Kidney (tissue), 22 donors: ENCODE measurements around the gene TOR1A. TPM values are rescaled to one million over a fixed set of nuclear protein-coding genes. Genes with fewer than 3 reads are reported as not detected.

Experiments
- DNase-seq, 5 donors: peaks; one replicate each; pipeline ENCODE4 v3.0.0-alpha.2; 2013 to 2020
- FAIRE-seq: peaks from 2 replicates; lab custom pipeline; 2012; peaks lifted over from hg19 to GRCh38; lab: Jason Lieb, UNC
- H3K27ac ChIP-seq, 2 donors: one replicate each; pipeline ENCODE4 v1.7.0; 2013; ENCODE audit warnings: low read depth in 2 of 2, low read length in 2 of 2, inconsistent platforms in 1 of 2
- H3K27me3 ChIP-seq: one replicate; pipeline ENCODE4 v1.7.1; 2013; ENCODE audit warnings: low read length, inconsistent platforms; ENCODE audit not compliant: control insufficient read depth, insufficient read depth
- H3K36me3 ChIP-seq, 3 donors: one replicate each; pipeline versions ENCODE4 v1.7.0 to v1.7.1; 2013; ENCODE audit warnings: low read length in 3 of 3, control low read depth in 1 of 3, inconsistent platforms in 1 of 3; ENCODE audit not compliant: insufficient read depth in 3 of 3, control insufficient read depth in 2 of 3
- H3K4me1 ChIP-seq, 3 donors: one replicate each; pipeline versions ENCODE4 v1.7.0 to v1.7.1; 2013; ENCODE audit warnings: low read length in 3 of 3, inconsistent platforms in 1 of 3, low read depth in 1 of 3; ENCODE audit not compliant: control insufficient read depth in 2 of 3, insufficient read depth in 2 of 3
- H3K4me3 ChIP-seq, 3 donors: one replicate each; pipeline versions ENCODE4 v1.7.0 to v1.8.1; 2013; ENCODE audit warnings: low read length in 3 of 3, control low read depth in 1 of 3, inconsistent platforms in 1 of 3
- H3K9ac ChIP-seq, 3 donors: one replicate each; pipeline versions ENCODE4 v1.7.0 to v1.7.1; 2013; ENCODE audit warnings: low read length in 3 of 3, control low read depth in 1 of 3, inconsistent platforms in 1 of 3
- H3K9me3 ChIP-seq, 3 donors: one replicate each; pipeline versions ENCODE4 v1.7.0 to v1.7.1; 2013; ENCODE audit warnings: low read length in 3 of 3, control low read depth in 1 of 3, inconsistent platforms in 1 of 3; ENCODE audit not compliant: control insufficient read depth in 2 of 3, insufficient read depth in 1 of 3
- intact Hi-C: fragments of 100-400 bp; cut with DNase I; formaldehyde crosslinking; loops from one replicate; pipeline ENCODE4 v1.11.1; 2022
- long read RNA-seq, 10 donors: library from polyadenylated mRNA in 1 of 10; unstranded in 1 of 10; transcript quantifications; one replicate each; pipeline ENCODE4 v2.0.0 and lab custom pipeline, GENCODE V29; 2021 to 2026
- polyA plus RNA-seq: library from polyadenylated mRNA; stranded (reverse); fragments of 350-450 nt; fragmentation: Illumina TruSeq; extraction: RNeasy Lipid Tissue Mini Kit (QIAGEN cat#74804); gene quantifications from one replicate; pipeline ENCODE4 v1.2.3, GENCODE V29; 2014; ENCODE audit warnings: low read depth, low replicate concordance; ENCODE audit not compliant: insufficient read depth
- total RNA-seq: library from RNA; stranded (reverse); fragmentation: NEBNext Ultra II Directional; extraction: Animal tissue kit (Norgen Biotek cat#: 25700); gene quantifications from one replicate; pipeline ENCODE4 v1.2.1, GENCODE V29; 2021
- TF ChIP-seq, protein P1 (sequence below): IDR thresholded peaks from 3 replicates; pipeline ENCODE4 v1.5.1; 2012; ENCODE audit warnings: mild to moderate bottlenecking, moderate library complexity, borderline replicate concordance; ENCODE audit not compliant: insufficient read depth; ENCODE audit errors: extremely low read depth
- donor health status: control.
- donor health status: control.
- donor health status: control.
- donor health status: control.
- donor health status: control.
- donor health status: DM: yes; HTN: yes; CAD: no.
- donor health status: Normal renal cell carcinoma (clear cell type).

The TOR1A gene
- total RNA-seq: 29.2 TPM
- polyA plus RNA-seq: 24.6 TPM
- long read RNA-seq, donor 1, transcript TOR1A-201 (5 exons, 2,076 nt): major isoform, 13 of 15 reads
- long read RNA-seq, donor 1, partial matches to known transcripts: 0 of 15 reads
- long read RNA-seq, donor 1, other reads (novel, unspliced or antisense): 0 of 15 reads
- long read RNA-seq, donor 2, transcript TOR1A-201 (5 exons, 2,076 nt): major isoform, 21 of 23 reads
- long read RNA-seq, donor 2, partial matches to known transcripts: 0 of 23 reads
- long read RNA-seq, donor 2, other reads (novel, unspliced or antisense): 0 of 23 reads
- long read RNA-seq, donor 3, transcript TOR1A-201 (5 exons, 2,076 nt): major isoform, 15 of 15 reads
- long read RNA-seq, donor 3, partial matches to known transcripts: 0 of 15 reads
- long read RNA-seq, donor 3, other reads (novel, unspliced or antisense): 0 of 15 reads
- long read RNA-seq, donor 4, transcript TOR1A-201 (5 exons, 2,076 nt): major isoform, 17 of 17 reads
- long read RNA-seq, donor 4, partial matches to known transcripts: 0 of 17 reads
- long read RNA-seq, donor 4, other reads (novel, unspliced or antisense): 0 of 17 reads
- long read RNA-seq, donor 5: 0 reads
- long read RNA-seq, donor 6, transcript TOR1A-201 (5 exons, 2,076 nt): major isoform, 17 of 20 reads
- long read RNA-seq, donor 6, partial matches to known transcripts: 0 of 20 reads
- long read RNA-seq, donor 6, other reads (novel, unspliced or antisense): 0 of 20 reads
- long read RNA-seq, donor 7, transcript TOR1A-201 (5 exons, 2,076 nt): major isoform, 39 of 45 reads
- long read RNA-seq, donor 7, partial matches to known transcripts: 1 of 45 reads
- long read RNA-seq, donor 7, other reads (novel, unspliced or antisense): 5 of 45 reads
- long read RNA-seq, donor 8, transcript TOR1A-201 (5 exons, 2,076 nt): major isoform, 21 of 28 reads
- long read RNA-seq, donor 8, partial matches to known transcripts: 6 of 28 reads
- long read RNA-seq, donor 8, other reads (novel, unspliced or antisense): 0 of 28 reads
- long read RNA-seq, donor 9, transcript TOR1A-201 (5 exons, 2,076 nt): major isoform, 6 of 6 reads
- long read RNA-seq, donor 9, partial matches to known transcripts: 0 of 6 reads
- long read RNA-seq, donor 9, other reads (novel, unspliced or antisense): 0 of 6 reads
- long read RNA-seq, donor 10, partial matches to known transcripts: 0 of 6 reads
- long read RNA-seq, donor 10, other reads (novel, unspliced or antisense): 0 of 6 reads

DNA sequence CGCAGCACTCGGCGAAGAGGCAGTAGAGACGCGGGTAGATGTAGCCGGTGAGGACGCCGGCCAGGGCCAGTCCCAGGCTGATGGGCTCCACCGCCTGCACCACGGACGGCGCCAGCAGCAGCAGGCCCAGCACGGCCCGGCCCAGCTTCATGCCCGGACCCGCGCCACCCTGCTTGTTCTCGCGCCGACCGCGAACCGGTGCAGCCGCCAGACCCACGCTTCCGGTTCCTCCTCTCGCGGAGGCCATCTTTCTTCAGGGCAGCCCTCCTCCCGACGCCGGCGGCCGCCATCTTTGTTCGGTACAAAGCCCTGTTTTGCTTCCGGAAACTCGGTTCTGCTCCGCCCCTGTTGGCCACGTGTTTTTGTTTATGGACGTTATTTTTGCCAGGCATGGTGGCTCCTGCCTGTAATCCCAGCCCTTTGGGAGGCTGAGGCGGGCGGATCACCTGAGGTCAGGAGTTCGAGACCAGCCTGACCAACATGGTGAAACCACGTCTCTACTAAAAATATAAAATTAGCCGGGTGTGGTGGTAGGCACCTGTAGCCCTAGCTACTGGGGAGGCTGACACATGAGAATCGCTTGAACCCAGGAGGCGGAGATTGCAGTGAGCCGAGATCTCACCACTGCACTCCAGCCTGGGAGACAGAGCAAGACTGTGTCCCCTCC lies at the start of gene TOR1A:
Gene TOR1A, minus strand, starts transcription at position 202 of the 667 bp plus-strand sequence. Its CDS starts 51 bp downstream, at position 151.
- Histone ChIP-seq H3K36me3 (peaks cover 0 to 14% (median 13%) of the 10 kb centered on the region in 3 donors), H3K27me3 (no peaks in the 10 kb centered on the region), H3K9me3 (no peaks in the 10 kb centered on the region), H3K9ac (peak within 1 kb of the TSS in 1 of 3 donors; percentile 77), H3K4me3 (peak within 1 kb of the TSS; percentile 57 to 69 (median 66)), H3K4me1 (peaks cover 0 to 5% (median 0%) of the 10 kb centered on the region in 3 donors), H3K27ac (peak within 1 kb of the TSS in 1 of 2 donors; percentile 60)
- FAIRE-seq: no peak
- peak; percentile 95 to 98 (median 96) for DNase-seq
- intact Hi-C loops: no loop called here
- TF ChIP-seq, protein P1, sequence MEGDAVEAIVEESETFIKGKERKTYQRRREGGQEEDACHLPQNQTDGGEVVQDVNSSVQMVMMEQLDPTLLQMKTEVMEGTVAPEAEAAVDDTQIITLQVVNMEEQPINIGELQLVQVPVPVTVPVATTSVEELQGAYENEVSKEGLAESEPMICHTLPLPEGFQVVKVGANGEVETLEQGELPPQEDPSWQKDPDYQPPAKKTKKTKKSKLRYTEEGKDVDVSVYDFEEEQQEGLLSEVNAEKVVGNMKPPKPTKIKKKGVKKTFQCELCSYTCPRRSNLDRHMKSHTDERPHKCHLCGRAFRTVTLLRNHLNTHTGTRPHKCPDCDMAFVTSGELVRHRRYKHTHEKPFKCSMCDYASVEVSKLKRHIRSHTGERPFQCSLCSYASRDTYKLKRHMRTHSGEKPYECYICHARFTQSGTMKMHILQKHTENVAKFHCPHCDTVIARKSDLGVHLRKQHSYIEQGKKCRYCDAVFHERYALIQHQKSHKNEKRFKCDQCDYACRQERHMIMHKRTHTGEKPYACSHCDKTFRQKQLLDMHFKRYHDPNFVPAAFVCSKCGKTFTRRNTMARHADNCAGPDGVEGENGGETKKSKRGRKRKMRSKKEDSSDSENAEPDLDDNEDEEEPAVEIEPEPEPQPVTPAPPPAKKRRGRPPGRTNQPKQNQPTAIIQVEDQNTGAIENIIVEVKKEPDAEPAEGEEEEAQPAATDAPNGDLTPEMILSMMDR: no peak

GRCh38 chr9:129871046-129871445 lies 47.1 kb upstream of the TOR1A start:
- DNase-seq: peak in 4 of 5 donors; percentile 9 to 82 (median 75)
- Histone ChIP-seq H3K27ac (no peak overlapping the region), H3K4me1 (no peaks in the 10 kb centered on the region), H3K4me3 (no peak overlapping the region), H3K9ac (no peak overlapping the region), H3K36me3 (peaks cover 0 to 28% (median 11%) of the 10 kb centered on the region in 3 donors), H3K9me3 (no peaks in the 10 kb centered on the region), H3K27me3 (no peaks in the 10 kb centered on the region)
- no peak for FAIRE-seq
- TF ChIP-seq, protein P1: no peak
- intact Hi-C loops: no loop called here
